Myocyte (in vitro differentiated cells): ENCODE data around the gene MBD3. TPM values are rescaled to one million over a fixed set of nuclear protein-coding genes. Genes with fewer than 3 reads are reported as not detected.

Source experiments
- DNase-seq: peaks from one replicate; pipeline ENCODE4 v3.0.0-alpha.2; 2012; ENCODE audit warnings: low read depth
- total RNA-seq: library from RNA; depleted of rRNA; stranded (reverse); fragments of >200 nt; gene quantifications from 2 replicates; pipeline ENCODE4 v1.2.3, GENCODE V29; 2014

Gene MBD3
- total RNA-seq, 1 donor from 2014 or later: 186 TPM

DNA sequence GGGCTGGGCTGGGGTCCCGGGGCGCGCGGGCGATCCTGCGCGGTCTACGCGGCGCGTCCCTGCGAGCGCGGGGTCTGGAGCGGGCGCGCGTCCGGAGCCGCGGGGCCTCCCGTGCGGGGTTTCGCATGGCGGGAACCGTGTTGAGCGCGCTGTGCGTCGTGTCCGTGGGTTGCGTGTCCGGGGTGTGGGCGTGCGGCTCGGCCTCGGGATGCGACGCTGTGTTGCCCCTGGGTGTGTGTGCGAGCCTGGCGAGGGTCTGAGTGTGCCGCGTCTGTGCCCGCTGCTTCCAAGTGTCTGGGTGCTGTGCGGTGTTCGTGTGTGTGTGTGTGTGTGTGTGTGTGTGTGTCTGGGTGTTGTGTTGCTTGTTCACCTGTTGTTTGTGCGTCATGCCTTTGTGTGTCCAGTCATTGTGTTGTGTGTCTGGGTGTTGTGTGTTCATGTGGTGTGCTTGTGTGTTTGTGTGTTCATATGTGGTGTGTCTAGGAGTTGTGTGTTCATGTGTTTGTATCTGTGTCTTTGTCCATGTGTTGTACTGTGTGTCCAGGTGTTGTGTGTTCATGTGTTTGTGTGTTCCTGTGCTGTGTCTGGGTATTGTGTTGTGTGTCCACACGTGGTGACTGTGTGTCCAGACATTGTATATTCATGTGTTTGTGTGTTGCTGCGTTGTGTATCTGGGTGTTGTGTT is 68.2 kb downstream of the MBD3 start:
- DNase-seq: no peak

Other genes with a start within 250 kb of the MBD3 start
- 104 and 124 TPM in 2 replicates for gene NDUFS7, start 209.0 kb downstream of the MBD3 start, total RNA-seq
- 147 and 191 TPM in 2 replicates for gene GAMT, start 191.3 kb downstream of the MBD3 start, total RNA-seq
- 48.2 and 61.5 TPM in 2 replicates for gene DAZAP1, start 185.3 kb downstream of the MBD3 start, total RNA-seq
- 1,600 and 2,923 TPM in 2 replicates for gene RPS15, start 154.5 kb downstream of the MBD3 start, total RNA-seq
- 0.53 and 1.9 TPM in 2 replicates for gene APC2, start 142.7 kb downstream of the MBD3 start, total RNA-seq
- gene C19orf25, start 113.7 kb downstream of the MBD3 start, total RNA-seq: 37.6 and 53.1 TPM in 2 replicates
- gene PCSK4, start 102.5 kb downstream of the MBD3 start, total RNA-seq: 7.1 and 8.5 TPM in 2 replicates
- 4.3 and 7.4 TPM in 2 replicates for gene REEP6, start 101.7 kb downstream of the MBD3 start, total RNA-seq
- 9.7 and 9.8 TPM in 2 replicates for gene ADAMTSL5, start 79.8 kb downstream of the MBD3 start, total RNA-seq
- not detected in 2 replicates for gene PLK5, start 68.8 kb downstream of the MBD3 start, total RNA-seq
- 44.0 and 45.3 TPM in 2 replicates for gene MEX3D, start 24.5 kb downstream of the MBD3 start, total RNA-seq
- 70.9 and 73.3 TPM in 2 replicates for gene UQCR11, start 12.6 kb upstream of the MBD3 start, total RNA-seq
- gene TCF3, start 59.8 kb upstream of the MBD3 start, total RNA-seq: 124 and 141 TPM in 2 replicates
- not detected in 2 replicates for gene ONECUT3, start 160.6 kb upstream of the MBD3 start, total RNA-seq
- gene ATP8B3, start 219.4 kb upstream of the MBD3 start, total RNA-seq: 0.48 and 1.1 TPM in 2 replicates